ENCODE measurements around the gene HOXD12.

DNA sequence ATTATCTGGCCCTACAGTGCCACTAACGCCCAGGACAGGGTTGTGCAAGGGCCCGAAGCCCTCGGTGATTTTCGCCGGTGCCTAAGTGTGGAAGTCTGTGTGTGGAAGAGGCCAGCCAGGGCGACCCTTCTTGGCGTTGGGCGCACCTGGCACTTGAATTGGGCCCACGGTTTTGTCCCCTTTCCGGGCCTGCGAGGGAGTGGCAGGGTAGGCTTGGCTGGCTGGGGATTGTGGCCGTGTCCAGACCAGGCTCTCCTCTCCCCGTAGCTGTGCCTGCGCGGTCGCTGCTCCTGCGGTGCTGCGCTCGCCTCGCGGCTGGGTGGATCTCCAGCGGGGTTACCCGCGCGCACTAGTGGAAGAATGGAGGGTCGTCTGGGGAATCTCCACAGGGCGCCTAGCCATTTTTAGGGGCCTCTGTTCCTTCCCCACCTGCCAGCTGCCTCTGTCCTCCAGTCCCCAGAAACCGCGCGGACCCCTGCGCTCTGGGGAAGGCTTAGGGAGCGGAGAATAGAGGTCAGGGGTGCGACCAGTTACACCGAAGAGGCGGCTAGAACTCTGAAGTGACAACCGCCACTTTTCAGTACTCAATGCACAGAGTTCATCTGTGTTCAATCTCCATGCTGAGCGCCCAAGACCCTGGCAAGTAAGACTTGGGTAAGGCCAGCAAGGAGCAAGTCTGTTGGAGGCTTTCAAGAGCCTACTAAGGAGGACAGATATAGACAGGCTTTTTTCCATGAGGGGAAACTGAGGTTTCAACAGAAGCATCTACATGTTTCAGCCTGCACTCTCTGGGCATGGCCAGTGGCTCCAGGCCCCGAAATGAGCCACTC is 31.8 kb upstream of the HOXD12 start:
- no peak for TF ChIP-seq POLR2AphosphoS5 (IDR thresholded peaks at IDR 0.05; ENCODE audit: low read depth, low read length)
- no peak for TF ChIP-seq POLR2A (IDR thresholded peaks at IDR 0.05; ENCODE audit: low read depth, low read length)
